KBM-7 (cell line): ENCODE data around the gene AHI1.

Experiments
- DNase-seq: peaks from one replicate; pipeline ENCODE4 v3.0.0-alpha.2; 2015
- in situ Hi-C: fragments of 300-500 bp; cut with MboI; formaldehyde crosslinking; loops from 2 replicates; pipeline ENCODE4 v1.14.3; 2020; ENCODE audit warnings: low sequenced_read_pairs, low pct_unique_long_range_greater_than_20kb, mixed read lengths

Gene AHI1

GRCh38 chr6:135283926-135284325 is 213.6 kb downstream of the AHI1 start:
- in situ Hi-C loops = no loop called here
- DNase-seq = no peak

GRCh38 chr6:135282395-135282794 is 215.1 kb downstream of the AHI1 start:
- in situ Hi-C loops = no loop called here
- DNase-seq = no peak

GRCh38 chr6:135281964-135282363 is 215.6 kb downstream of the AHI1 start:
- in situ Hi-C loops = no loop called here
- DNase-seq = no peak

GRCh38 chr6:135281227-135281626 is 216.3 kb downstream of the AHI1 start:
- in situ Hi-C loops = no loop called here

GRCh38 chr6:135280375-135281136 is 217.0 kb downstream of the AHI1 start:
- in situ Hi-C loops = no loop called here
- peak; percentile 95 for DNase-seq

More at GRCh38 chr6:135281227-135281626, 216.3 kb downstream of the AHI1 start:
- peak; percentile 74 for DNase-seq

GRCh38 chr6:135277422-135277821 is 220.1 kb downstream of the AHI1 start:
- in situ Hi-C loops = no loop called here
- no peak for DNase-seq

- no peak for DNase-seq
- in situ Hi-C loops = no loop called here
These were observed 222.8 kb downstream of the AHI1 start for GRCh38 chr6:135274561-135275293.

- DNase-seq = no peak
- in situ Hi-C loops = no loop called here
These were observed 225.9 kb downstream of the AHI1 start for GRCh38 chr6:135271626-135272025.

GRCh38 chr6:135270676-135271536 is 226.6 kb downstream of the AHI1 start:
- in situ Hi-C loops = no loop called here
- no peak for DNase-seq

GRCh38 chr6:135269481-135269891 is 228.1 kb downstream of the AHI1 start:
- no peak for DNase-seq
- in situ Hi-C loops = no loop called here

- no peak for DNase-seq
- in situ Hi-C loops = no loop called here
These were observed 228.8 kb downstream of the AHI1 start for GRCh38 chr6:135268740-135269139.

GRCh38 chr6:135268263-135268662 is 229.3 kb downstream of the AHI1 start:
- in situ Hi-C loops = no loop called here
- no peak for DNase-seq

GRCh38 chr6:135267085-135267484 is 230.5 kb downstream of the AHI1 start:
- no peak for DNase-seq
- in situ Hi-C loops = no loop called here

GRCh38 chr6:135266675-135267074 is 230.9 kb downstream of the AHI1 start:
- DNase-seq = no peak
- in situ Hi-C loops = no loop called here

GRCh38 chr6:135265278-135265677 is 232.3 kb downstream of the AHI1 start:
- DNase-seq = no peak
- in situ Hi-C loops = no loop called here

GRCh38 chr6:135261872-135262725 is 235.4 kb downstream of the AHI1 start:
- in situ Hi-C loops = no loop called here
- DNase-seq = peak; percentile 61

- in situ Hi-C loops = no loop called here
- DNase-seq = no peak
These were observed 236.9 kb downstream of the AHI1 start for GRCh38 chr6:135260612-135261011.

GRCh38 chr6:135258970-135259369 is 238.6 kb downstream of the AHI1 start:
- in situ Hi-C loops = no loop called here
- no peak for DNase-seq
